H1 (cell line): ENCODE data around the gene RELN. TPM values are rescaled to one million over a fixed set of nuclear protein-coding genes. Genes with fewer than 3 reads are reported as not detected.
"Not testable (repeated sequence)": the region's sequence is repeated elsewhere in the genome, so short reads cannot be mapped to it uniquely, and the experiment has no call there.

Experiments
- CTCF ChIA-PET: fragments of 300-600 bp; sonication (Branson Sonifier 250); formaldehyde crosslinking; loops from one replicate; lab custom pipeline; 2021; ENCODE audit not compliant: partially characterized antibody; lab: Charles Lee
- POLR2A ChIA-PET: fragments of 300-600 bp; sonication (Branson Sonifier 250); formaldehyde crosslinking; loops from one replicate; lab custom pipeline; 2021; ENCODE audit warnings: inconsistent platforms; ENCODE audit not compliant: partially characterized antibody; lab: Charles Lee
- DNase-seq, 2 experiments: peaks; one replicate each; pipeline versions ENCODE4 v3.0.0 to v3.0.0-alpha.2; 2010 to 2022; ENCODE audit warnings: low spot score in 2 of 2, low read depth in 1 of 2, mixed read lengths in 1 of 2
- FAIRE-seq: peaks from 2 replicates; lab custom pipeline; 2011; peaks lifted over from hg19 to GRCh38; lab: Jason Lieb, UNC
- H2AFZ ChIP-seq: 2 replicates; pipeline ENCODE4 v1.8.1; 2012; ENCODE audit warnings: low read length, inconsistent platforms
- H2AK5ac ChIP-seq: 2 replicates; pipeline ENCODE4 v1.6.1; 2013; ENCODE audit warnings: low read depth, low read length
- H2BK120ac ChIP-seq: replicated peaks from 2 replicates; pipeline ENCODE3; 2013; ENCODE audit warnings: low read depth, low read length, inconsistent platforms
- H2BK12ac ChIP-seq: 2 replicates; pipeline ENCODE4 v1.6.1; 2013; ENCODE audit warnings: low read depth, low read length
- H2BK15ac ChIP-seq: 2 replicates; pipeline ENCODE4 v1.6.1; 2013; ENCODE audit warnings: low read length
- H2BK20ac ChIP-seq: 2 replicates; pipeline ENCODE4 v1.6.1; 2013; ENCODE audit warnings: low read length
- H2BK5ac ChIP-seq: 2 replicates; pipeline ENCODE4 v1.6.1; 2013; ENCODE audit warnings: low read depth, low read length
- H3K14ac ChIP-seq: 2 replicates; pipeline ENCODE4 v1.6.1; 2013; ENCODE audit warnings: inconsistent platforms; ENCODE audit not compliant: insufficient read length
- H3K18ac ChIP-seq: 2 replicates; pipeline ENCODE4 v1.6.1; 2013; ENCODE audit warnings: low read length; ENCODE audit errors: extremely low read depth
- H3K23ac ChIP-seq: 2 replicates; pipeline ENCODE4 v1.6.1; 2013; ENCODE audit warnings: inconsistent platforms; ENCODE audit not compliant: insufficient read length
- H3K23me2 ChIP-seq: 2 replicates; pipeline ENCODE4 v1.6.1; 2013; ENCODE audit warnings: low read depth, low read length
- H3K27ac ChIP-seq: 2 replicates; pipeline ENCODE4 v1.6.1; 2011; ENCODE audit warnings: low read depth, low read length, inconsistent platforms
- H3K27me3 ChIP-seq, 4 experiments: replicated peaks in 1 of 4; 1 replicate in 1 of 4; 2 replicates in 3 of 4; pipeline versions ENCODE4 v1.6.1 to v1.8.1; 2011 to 2013; ENCODE audit warnings: low read length in 3 of 4, mild to moderate bottlenecking in 3 of 4, inconsistent platforms in 2 of 4, mixed read lengths in 2 of 4, moderate library complexity in 1 of 4; ENCODE audit not compliant: control insufficient read depth in 3 of 4, insufficient read depth in 3 of 4; ENCODE audit errors: extremely low read depth in 1 of 4
- H3K36me3 ChIP-seq, 4 experiments: 2 replicates each; pipeline versions ENCODE4 v1.6.1 to v1.8.1; 2011 to 2013; ENCODE audit warnings: mild to moderate bottlenecking in 4 of 4, low read length in 3 of 4, moderate library complexity in 2 of 4, control low read depth in 1 of 4, inconsistent platforms in 1 of 4; ENCODE audit not compliant: insufficient read depth in 4 of 4, control insufficient read depth in 2 of 4
- H3K4ac ChIP-seq: replicated peaks from 2 replicates; pipeline ENCODE3; 2013; ENCODE audit warnings: low read length, low read depth, mixed read lengths, inconsistent platforms; ENCODE audit not compliant: insufficient read length
- H3K4me1 ChIP-seq, 4 experiments: replicated peaks in 1 of 4; 1 replicate in 1 of 4; 2 replicates in 3 of 4; pipeline versions ENCODE4 v1.6.1 to v1.8.1; 2011 to 2013; ENCODE audit warnings: low read length in 3 of 4, inconsistent platforms in 2 of 4, mixed read lengths in 1 of 4; ENCODE audit not compliant: insufficient read depth in 4 of 4, control insufficient read depth in 3 of 4
- H3K4me2 ChIP-seq, 2 experiments: 2 replicates each; pipeline versions ENCODE4 v1.6.1 to v1.8.1; 2011 to 2013; ENCODE audit warnings: low read depth in 2 of 2, low read length in 2 of 2, control low read depth in 1 of 2, inconsistent platforms in 1 of 2, mild to moderate bottlenecking in 1 of 2; ENCODE audit not compliant: insufficient read depth in 1 of 2
- H3K4me3 ChIP-seq, 4 experiments: fragments of 200-600, 300-600 bp in 1 of 4; sonication (generic), shearing (Covaris generic), sonication (Bioruptor Twin) in 1 of 4; 2 replicates each; pipeline versions ENCODE4 v1.5.1 to v1.8.1; 2011 to 2016; ENCODE audit warnings: low read length in 4 of 4, low read depth in 3 of 4, control low read depth in 2 of 4, inconsistent platforms in 2 of 4, mild to moderate bottlenecking in 2 of 4, mixed read lengths in 1 of 4, moderate library complexity in 1 of 4; ENCODE audit not compliant: insufficient read depth in 2 of 4; ENCODE audit errors: extremely low read depth in 1 of 4
- H3K56ac ChIP-seq: replicated peaks from 2 replicates; pipeline ENCODE3; 2013; ENCODE audit warnings: low read depth, mild to moderate bottlenecking, mixed read lengths, low read length, inconsistent platforms; ENCODE audit not compliant: insufficient read length
- H3K79me1 ChIP-seq: 2 replicates; pipeline ENCODE4 v1.6.1; 2013; ENCODE audit warnings: low read depth, low read length, control low read depth
- H3K79me2 ChIP-seq, 2 experiments: 2 replicates each; pipeline versions ENCODE4 v1.6.1 to v1.8.1; 2012 to 2013; ENCODE audit warnings: low read length in 2 of 2, mild to moderate bottlenecking in 2 of 2, inconsistent platforms in 1 of 2; ENCODE audit not compliant: insufficient read depth in 2 of 2, control insufficient read depth in 1 of 2
- H3K9ac ChIP-seq, 4 experiments: replicated peaks in 1 of 4; 1 replicate in 1 of 4; 2 replicates in 3 of 4; pipeline versions ENCODE4 v1.6.1 to v1.8.1; 2011 to 2013; ENCODE audit warnings: low read depth in 3 of 4, low read length in 3 of 4, control low read depth in 2 of 4, mild to moderate bottlenecking in 2 of 4, moderate library complexity in 2 of 4, inconsistent platforms in 1 of 4; ENCODE audit errors: extremely low read depth in 1 of 4
- H3K9me3 ChIP-seq, 2 experiments: 2 replicates each; pipeline versions ENCODE4 v1.6.1 to v1.8.1; 2012 to 2013; ENCODE audit warnings: mild to moderate bottlenecking in 2 of 2, moderate library complexity in 2 of 2, control low read depth in 1 of 2, inconsistent platforms in 1 of 2, low read depth in 1 of 2, low read length in 1 of 2, mixed read lengths in 1 of 2; ENCODE audit not compliant: insufficient read depth in 2 of 2
- H4K20me1 ChIP-seq, 2 experiments: replicated peaks in 1 of 2; 2 replicates each; pipeline versions ENCODE3 to v1.8.1; 2011 to 2013; ENCODE audit warnings: inconsistent platforms in 2 of 2, low read length in 2 of 2, mild to moderate bottlenecking in 1 of 2; ENCODE audit not compliant: insufficient read depth in 2 of 2, control insufficient read depth in 1 of 2
- H4K5ac ChIP-seq: 2 replicates; pipeline ENCODE4 v1.6.1; 2013; ENCODE audit warnings: low read length, low read depth, mixed read lengths, inconsistent platforms; ENCODE audit not compliant: insufficient read length
- H4K8ac ChIP-seq: 2 replicates; pipeline ENCODE4 v1.8.0; 2013; ENCODE audit warnings: mild to moderate bottlenecking, moderate library complexity, low read length, inconsistent platforms; ENCODE audit not compliant: insufficient read depth; ENCODE audit errors: extremely low read depth
- H4K91ac ChIP-seq: replicated peaks from 2 replicates; pipeline ENCODE3; 2013; ENCODE audit warnings: low read length, mixed read lengths, inconsistent platforms; ENCODE audit not compliant: insufficient read length
- WGBS, 2 experiments: shearing (Covaris generic) in 1 of 2; methylation state at CpG; one replicate each; pipeline versions ENCODE4 v1.1.6 to v1.1.7; 2013 to 2015; ENCODE audit warnings: low lambda C conversion rate in 2 of 2, mixed read lengths in 2 of 2, inconsistent platforms in 1 of 2, low coverage in 1 of 2, missing lambda C conversion rate in 1 of 2; ENCODE audit not compliant: insufficient replicate concordance in 2 of 2, insufficient coverage in 1 of 2, insufficient read length in 1 of 2; ENCODE audit errors: extremely low coverage in 1 of 2, missing lambda C conversion rate in 1 of 2; 5-methylcytosine and 5-hydroxymethylcytosine counted together
- polyA plus RNA-seq, 7 experiments: library from polyadenylated mRNA; depleted of rRNA in 3 of 7; stranded (reverse) in 5 of 7; unstranded in 2 of 7; fragments of >200 nt in 5 of 7; fragments of 200-250 nt in 2 of 7; gene quantifications; 1 replicate in 5 of 7; 2 replicates in 1 of 7; 4 replicates in 1 of 7; pipeline versions ENCODE4 v1.2.1 to v1.2.3, GENCODE V29; 2011 to 2013; ENCODE audit warnings: missing spikeins in 2 of 7, mixed read lengths in 2 of 7
- total RNA-seq: library from RNA; stranded (reverse); fragmentation: NEBNext Ultra II Directional; extraction: Animal tissue kit (Norgen Biotek cat#: 25700); gene quantifications from 2 replicates; pipeline ENCODE4 v1.2.1, GENCODE V29; 2021

The RELN gene
- total and polyA plus RNA-seq, 2 of the 8 experiments (the other 6 are each of a cell fraction or from before 2014, with no cell fraction given): 0.03 to 0.07 TPM

- H3K18ac ChIP-seq, H4K20me1 ChIP-seq, CTCF ChIA-PET, H3K27me3 ChIP-seq, H3K4me1 ChIP-seq, H3K23me2 ChIP-seq, FAIRE-seq, H2AFZ ChIP-seq, H3K79me1 ChIP-seq, H4K8ac ChIP-seq, H4K91ac ChIP-seq, H3K23ac ChIP-seq, H3K4me3 ChIP-seq, H3K79me2 ChIP-seq, DNase-seq, H3K14ac ChIP-seq, H4K5ac ChIP-seq, H3K56ac ChIP-seq, H2BK20ac ChIP-seq, H3K36me3 ChIP-seq, H2BK120ac ChIP-seq, H3K27ac ChIP-seq, H3K9me3 ChIP-seq, H2AK5ac ChIP-seq, POLR2A ChIA-PET, H2BK12ac ChIP-seq, H2BK5ac ChIP-seq, H2BK15ac ChIP-seq, H3K4ac ChIP-seq, H3K4me2 ChIP-seq, H3K9ac ChIP-seq: not testable (repeated sequence)
- 90% methylated on average over 1 of the region's 1 CpG; no CpG with 5 or more reads in 1 of the 2 experiments for WGBS, 2 experiments
Observed at GRCh38 chr7:103911015-103911414, 78.4 kb downstream of the RELN start.
